ENCODE results near the gene KRTAP19-1.

Gene KRTAP19-1

GRCh38 chr21:30487336-30487735 is 7.2 kb upstream of the KRTAP19-1 start, which contains the start of gene KRTAP19-2:
KRTAP19-2 (minus strand) TSS chr21:30487436; CDS start chr21:30487348, 88 bp downstream.
- DNase-seq (ENCODE audit: low read depth), result no peak
- TF ChIP-seq, protein P1, sequence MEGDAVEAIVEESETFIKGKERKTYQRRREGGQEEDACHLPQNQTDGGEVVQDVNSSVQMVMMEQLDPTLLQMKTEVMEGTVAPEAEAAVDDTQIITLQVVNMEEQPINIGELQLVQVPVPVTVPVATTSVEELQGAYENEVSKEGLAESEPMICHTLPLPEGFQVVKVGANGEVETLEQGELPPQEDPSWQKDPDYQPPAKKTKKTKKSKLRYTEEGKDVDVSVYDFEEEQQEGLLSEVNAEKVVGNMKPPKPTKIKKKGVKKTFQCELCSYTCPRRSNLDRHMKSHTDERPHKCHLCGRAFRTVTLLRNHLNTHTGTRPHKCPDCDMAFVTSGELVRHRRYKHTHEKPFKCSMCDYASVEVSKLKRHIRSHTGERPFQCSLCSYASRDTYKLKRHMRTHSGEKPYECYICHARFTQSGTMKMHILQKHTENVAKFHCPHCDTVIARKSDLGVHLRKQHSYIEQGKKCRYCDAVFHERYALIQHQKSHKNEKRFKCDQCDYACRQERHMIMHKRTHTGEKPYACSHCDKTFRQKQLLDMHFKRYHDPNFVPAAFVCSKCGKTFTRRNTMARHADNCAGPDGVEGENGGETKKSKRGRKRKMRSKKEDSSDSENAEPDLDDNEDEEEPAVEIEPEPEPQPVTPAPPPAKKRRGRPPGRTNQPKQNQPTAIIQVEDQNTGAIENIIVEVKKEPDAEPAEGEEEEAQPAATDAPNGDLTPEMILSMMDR (conservative IDR thresholded peaks at IDR 0.05; ENCODE audit: low read length), result no peak
- no peak within 1 kb of the TSS for H3K4me3 ChIP-seq (ENCODE audit: low read length)

DNA sequence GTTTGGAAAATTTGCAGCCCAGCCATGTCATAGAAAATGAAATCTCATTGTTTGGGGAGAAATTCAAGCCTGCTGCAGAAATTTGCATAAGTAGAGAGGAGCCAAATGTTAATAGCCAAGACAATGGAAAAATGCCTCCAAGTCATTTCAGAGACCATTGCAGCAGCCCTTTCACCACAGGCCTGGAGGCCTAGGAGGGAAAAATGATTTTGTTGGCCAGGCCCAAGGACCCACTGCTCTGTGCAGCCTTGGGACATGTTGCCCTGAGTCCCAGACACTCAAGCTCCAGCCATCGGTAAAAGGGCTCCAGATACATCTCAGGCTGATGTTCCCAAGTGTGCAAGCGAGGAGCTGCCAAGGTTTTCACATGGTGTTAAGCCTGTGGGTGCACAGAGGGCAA is 6.0 kb upstream of the KRTAP19-1 start:
- H3K4me3 ChIP-seq (ENCODE audit: low read length), result no peak overlapping the region
- no peak for DNase-seq (ENCODE audit: low read depth)
- TF ChIP-seq, protein P1 (conservative IDR thresholded peaks at IDR 0.05; ENCODE audit: low read length), result no peak

DNA sequence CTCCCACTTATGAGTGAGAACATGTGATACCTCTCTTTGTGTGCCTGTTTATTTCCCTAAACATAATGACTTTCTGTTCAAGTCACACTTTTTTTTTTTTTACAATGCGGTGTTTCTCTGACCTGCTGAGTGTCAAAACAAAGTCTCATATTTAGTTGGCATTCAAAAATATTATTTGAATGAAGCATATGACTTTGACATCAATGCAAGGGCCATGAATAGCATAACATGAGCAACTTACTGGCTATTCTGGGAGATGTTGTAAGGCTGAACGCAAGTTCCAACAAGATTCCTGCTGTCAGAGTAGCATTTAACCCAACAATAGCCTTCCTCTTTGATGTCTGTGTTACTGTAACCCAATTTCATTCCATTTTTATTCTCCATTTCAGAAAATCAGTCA is 2.0 kb upstream of the KRTAP19-1 start:
- no peak overlapping the region for H3K4me3 ChIP-seq (ENCODE audit: low read length)
- no peak for DNase-seq (ENCODE audit: low read depth)
- TF ChIP-seq, protein P1 (conservative IDR thresholded peaks at IDR 0.05; ENCODE audit: low read length), result no peak

DNA sequence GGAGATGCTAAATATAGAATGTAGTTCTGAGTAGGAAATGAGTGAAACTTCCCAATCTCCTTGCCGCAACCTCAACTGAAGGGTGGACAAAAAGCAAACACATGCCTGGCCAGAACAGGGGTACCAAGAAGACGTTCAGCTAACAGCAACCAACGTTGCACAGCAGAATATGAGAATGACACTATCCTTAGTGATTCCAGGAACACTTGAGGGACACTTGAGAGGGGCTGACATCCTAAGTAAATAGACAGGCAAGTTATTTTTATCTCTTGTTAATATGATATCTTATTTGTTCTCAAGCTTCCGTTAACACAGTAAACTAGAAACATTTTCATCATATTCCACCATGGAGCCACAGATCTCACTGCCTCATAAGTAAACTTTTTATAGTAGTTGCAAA is 908 bp downstream of the KRTAP19-1 start:
- TF ChIP-seq, protein P1 (conservative IDR thresholded peaks at IDR 0.05; ENCODE audit: low read length), result no peak
- H3K4me3 ChIP-seq (ENCODE audit: low read length), result no peak overlapping the region
- DNase-seq (ENCODE audit: low read depth), result no peak

DNA sequence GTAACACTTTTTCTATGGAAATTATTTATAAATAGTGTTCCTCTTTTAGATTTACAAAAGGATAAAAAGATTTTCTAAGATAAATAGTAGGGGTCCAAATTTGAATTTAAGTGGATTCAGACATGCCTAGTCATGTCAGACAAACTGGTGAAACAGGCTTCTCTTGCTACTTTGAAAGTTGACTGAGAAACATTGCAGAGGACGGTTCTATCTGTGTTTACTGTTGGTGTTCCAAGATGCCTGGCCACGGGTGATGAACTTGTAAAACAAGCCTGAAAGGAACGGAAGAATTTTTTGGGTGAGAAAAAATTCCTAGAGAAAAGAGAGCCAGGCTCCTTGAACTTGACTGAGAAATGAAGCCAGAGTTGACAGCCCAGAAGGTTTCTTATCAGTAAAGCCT is 2.2 kb downstream of the KRTAP19-1 start:
- DNase-seq (ENCODE audit: low read depth), result no peak
- TF ChIP-seq, protein P1 (conservative IDR thresholded peaks at IDR 0.05; ENCODE audit: low read length), result no peak
- H3K4me3 ChIP-seq (ENCODE audit: low read length), result no peak overlapping the region

DNA sequence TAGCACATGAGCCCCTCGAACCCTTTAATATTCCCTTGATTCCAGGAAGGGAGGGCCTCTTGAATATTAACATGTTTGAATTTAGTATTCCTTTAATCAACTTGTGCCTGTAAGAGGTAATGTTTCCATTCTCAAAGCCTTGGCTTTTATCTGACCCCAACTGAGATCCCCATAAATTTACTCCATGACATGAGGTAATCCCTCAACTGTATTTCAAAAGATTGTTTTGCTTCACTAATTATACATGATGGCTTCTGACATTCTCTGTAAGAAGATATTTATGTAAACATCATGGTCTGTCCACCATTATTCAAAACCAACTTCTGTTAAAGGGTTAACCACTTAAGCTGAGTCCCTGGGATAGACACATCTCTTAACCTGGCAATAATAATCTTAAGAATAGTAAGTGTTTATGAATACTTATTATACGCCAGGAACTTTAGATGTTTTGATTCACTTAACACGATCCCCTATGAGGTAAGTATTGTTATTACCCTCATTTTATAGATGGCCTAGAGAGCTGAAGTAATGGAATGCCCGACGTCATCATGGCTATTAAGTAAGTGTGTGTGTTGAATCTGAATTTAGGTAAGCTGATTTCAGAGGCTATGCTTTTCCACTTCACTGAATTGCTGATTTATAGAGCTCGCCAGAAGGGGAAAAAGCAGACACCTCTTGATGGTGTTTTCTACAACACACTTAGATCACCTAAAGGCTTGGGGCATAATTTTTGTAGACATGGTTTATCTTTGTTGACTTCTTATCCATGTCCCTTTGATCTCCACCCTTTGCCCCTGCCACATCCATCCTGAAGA is 11.1 kb downstream of the KRTAP19-1 start:
- TF ChIP-seq, protein P1 (conservative IDR thresholded peaks at IDR 0.05; ENCODE audit: low read length), result no peak
- no peak overlapping the region for H3K4me3 ChIP-seq (ENCODE audit: low read length)
- DNase-seq (ENCODE audit: low read depth), result no peak

- H3K4me3 ChIP-seq (ENCODE audit: low read length), result no peak overlapping the region
- TF ChIP-seq, protein P1 (conservative IDR thresholded peaks at IDR 0.05; ENCODE audit: low read length), result peak; percentile 15; the same call in 1 of the 2 replicates
- DNase-seq (ENCODE audit: low read depth), result no peak
Observed at GRCh38 chr21:30463713-30464112, 16.5 kb downstream of the KRTAP19-1 start.

Data from AG10803 (cell line).